HepG2 (cell line): ENCODE measurements around the gene GLDC. TPM values are rescaled to one million over a fixed set of nuclear protein-coding genes. Genes with fewer than 3 reads are reported as not detected.

Source experiments
- ATAC-seq: fragments of 200-7000 bp; cut with Tn5 transposase; 3 replicates; pipeline ENCODE4 v1.9.1; 2020; ENCODE audit warnings: mild to moderate bottlenecking, moderate library complexity
- BruUV-seq: library from RNA; stranded (reverse); fragments of 400-500 nt; replicated peaks from 2 replicates; lab custom pipeline; 2021; lab: Mats Ljungman, UMichigan
- CTCF ChIA-PET: fragments of 300-600 bp; formaldehyde crosslinking; extraction: SDS; loops from one replicate; lab custom pipeline; 2021; ENCODE audit warnings: low total read pairs, inconsistent platforms, low intra/inter-chr PET ratio; lab: Yijun Ruan, JAX
- POLR2A ChIA-PET: fragments of 350-600 bp; sonication (Branson Sonifier 250); formaldehyde crosslinking; loops from one replicate; lab custom pipeline; 2020; ENCODE audit warnings: antibody characterized with exemption, inconsistent platforms; lab: Yijun Ruan, JAX
- DNase-seq: peaks from one replicate; pipeline ENCODE4 v3.0.0-alpha.2; 2015; ENCODE audit warnings: low spot score
- FAIRE-seq: peaks from 3 replicates; lab custom pipeline; 2011; peaks lifted over from hg19 to GRCh38; lab: Jason Lieb, UNC
- H2AFZ ChIP-seq: one replicate; pipeline ENCODE4 v1.6.1; 2011; ENCODE audit warnings: low read length, inconsistent platforms
- H3K27ac ChIP-seq: fragments of 300-600 bp; 3 replicates; pipeline ENCODE4 v1.8.0; 2011; ENCODE audit warnings: mixed run types, mild to moderate bottlenecking, mixed read lengths, low read length, inconsistent platforms; ENCODE audit not compliant: insufficient read depth; ENCODE audit errors: extremely low read length
- H3K27me3 ChIP-seq, 2 experiments: fragments of 200-600 bp in 1 of 2; 2 replicates in 1 of 2; 3 replicates in 1 of 2; pipeline versions ENCODE4 v1.6.0 to v1.8.0; 2011; ENCODE audit warnings: low read length in 2 of 2, mild to moderate bottlenecking in 2 of 2, moderate library complexity in 2 of 2, inconsistent platforms in 1 of 2; ENCODE audit not compliant: insufficient read depth in 2 of 2, control insufficient read depth in 1 of 2
- H3K36me3 ChIP-seq, 2 experiments: fragments of 200-600 bp in 1 of 2; replicated peaks in 1 of 2; 2 replicates in 1 of 2; 3 replicates in 1 of 2; pipeline versions ENCODE4 v1.5.1 to v1.8.0; 2011; ENCODE audit warnings: low read length in 2 of 2, inconsistent platforms in 1 of 2; ENCODE audit not compliant: insufficient read depth in 2 of 2, control insufficient read depth in 1 of 2
- H3K4me1 ChIP-seq: 2 replicates; pipeline ENCODE4 v1.5.1; 2012; ENCODE audit warnings: low read length, inconsistent platforms; ENCODE audit not compliant: insufficient read depth
- H3K4me2 ChIP-seq: 2 replicates; pipeline ENCODE4 v1.6.0; 2011; ENCODE audit warnings: low read depth, low read length, inconsistent platforms
- H3K4me3 ChIP-seq, 3 experiments: fragments of 200-600 bp in 1 of 3; sonication (generic), shearing (Covaris generic) in 1 of 3; replicated peaks in 1 of 3; 2 replicates each; pipeline ENCODE4 v1.5.1; 2011 to 2016; ENCODE audit warnings: low read length in 3 of 3, inconsistent platforms in 2 of 3, low read depth in 2 of 3, mild to moderate bottlenecking in 2 of 3, control low read depth in 1 of 3, mixed read lengths in 1 of 3; ENCODE audit not compliant: insufficient read depth in 1 of 3
- H3K79me2 ChIP-seq: one replicate; pipeline ENCODE4 v1.6.1; 2011; ENCODE audit warnings: low read length, inconsistent platforms; ENCODE audit not compliant: insufficient read depth
- H3K9ac ChIP-seq: 2 replicates; pipeline ENCODE4 v1.6.0; 2011; ENCODE audit warnings: mild to moderate bottlenecking, low read depth, low read length, inconsistent platforms; ENCODE audit not compliant: insufficient read depth
- H3K9me3 ChIP-seq: 2 replicates; pipeline ENCODE4 v1.5.1; 2012; ENCODE audit warnings: mild to moderate bottlenecking, low read length
- H4K20me1 ChIP-seq: 2 replicates; pipeline ENCODE4 v1.6.0; 2011; ENCODE audit warnings: inconsistent platforms, mild to moderate bottlenecking, low read length, moderate library complexity; ENCODE audit not compliant: insufficient read depth
- GABPA ChIP-seq, 2 experiments: IDR thresholded peaks; 2 replicates each; pipeline ENCODE4 v1.6.1; 2011 to 2016; ENCODE audit warnings: low read depth in 2 of 2, low read length in 1 of 2, missing biosample characterization in 1 of 2, missing genetic modification characterization in 1 of 2
- MIXL1 ChIP-seq: IDR thresholded peaks from 2 replicates; pipeline ENCODE4 v1.6.1; 2016
- NPAS2 ChIP-seq: sonication (generic); formaldehyde crosslinking; IDR thresholded peaks from 2 replicates; pipeline ENCODE4 v1.8.0; 2022; ENCODE audit warnings: mild to moderate bottlenecking, missing genetic modification reagents, borderline replicate concordance
- SOX5 ChIP-seq: IDR thresholded peaks from 2 replicates; pipeline ENCODE4 v1.6.1; 2016; ENCODE audit warnings: borderline replicate concordance
- ZBTB8A ChIP-seq: sonication (generic); formaldehyde crosslinking; IDR thresholded peaks from 2 replicates; pipeline ENCODE4 v1.4.0; 2020; ENCODE audit warnings: mild to moderate bottlenecking, low read depth, missing genetic modification reagents, borderline replicate concordance
- ZNF607 ChIP-seq: sonication (generic); formaldehyde crosslinking; IDR thresholded peaks from 2 replicates; pipeline ENCODE4 v1.5.1; 2020; ENCODE audit warnings: missing genetic modification reagents, mild to moderate bottlenecking, borderline replicate concordance
- whole genome bisulfite sequencing: methylation state at CpG from one replicate; pipeline ENCODE4 v1.1.6; 2017; ENCODE audit warnings: low lambda C conversion rate; 5-methylcytosine and 5-hydroxymethylcytosine counted together
- in situ Hi-C: cut with HindIII; loops from 2 replicates; pipeline ENCODE4 v1.10.0; 2017; ENCODE audit warnings: low pct_unique_long_range_greater_than_20kb; ENCODE audit not compliant: extremely low pct_ligation_motif_present
- intact Hi-C: fragments of 100-400 bp; cut with micrococcal nuclease; formaldehyde crosslinking; loops from one replicate; pipeline ENCODE4 v1.10.0; 2022; ENCODE audit not compliant: unreplicated experiment
- polyA plus RNA-seq, 8 experiments: library from polyadenylated mRNA; depleted of rRNA in 3 of 8; stranded (reverse) in 7 of 8; unstranded in 1 of 8; fragments of >200 nt; fragmentation: Illumina TruSeq in 4 of 8; extraction: Trizol in 4 of 8; gene quantifications; 2 replicates each; pipeline versions ENCODE4 v1.2.1 to v1.2.3, GENCODE V29; 2011 to 2016; ENCODE audit warnings: low read depth in 4 of 8, missing spikeins in 1 of 8, mixed read lengths in 1 of 8; ENCODE audit not compliant: insufficient read depth in 1 of 8
- total RNA-seq, 5 experiments: library from RNA; depleted of rRNA; stranded (reverse); fragments of >200 nt; fragmentation: Illumina TruSeq; extraction: Trizol; gene quantifications; 2 replicates each; pipeline ENCODE4 v1.2.3, GENCODE V29; 2016; ENCODE audit warnings: low read depth in 1 of 5
- TF ChIP-seq, protein P1 (sequence below): sonication (generic); formaldehyde crosslinking; IDR thresholded peaks from 2 replicates; pipeline ENCODE4 v1.8.1; 2023; ENCODE audit warnings: mild to moderate bottlenecking, moderate library complexity, missing genetic modification reagents
- TF ChIP-seq, protein P2 (sequence below): sonication (generic); formaldehyde crosslinking; IDR thresholded peaks from 2 replicates; pipeline ENCODE4 v1.5.1; 2020; ENCODE audit warnings: missing genetic modification reagents, mild to moderate bottlenecking, borderline replicate concordance

GLDC gene
- total and polyA plus RNA-seq, 2 of the 13 experiments (the other 11 are each of a cell fraction or from before 2014, with no cell fraction given): 59.3 to 115 TPM

DNA sequence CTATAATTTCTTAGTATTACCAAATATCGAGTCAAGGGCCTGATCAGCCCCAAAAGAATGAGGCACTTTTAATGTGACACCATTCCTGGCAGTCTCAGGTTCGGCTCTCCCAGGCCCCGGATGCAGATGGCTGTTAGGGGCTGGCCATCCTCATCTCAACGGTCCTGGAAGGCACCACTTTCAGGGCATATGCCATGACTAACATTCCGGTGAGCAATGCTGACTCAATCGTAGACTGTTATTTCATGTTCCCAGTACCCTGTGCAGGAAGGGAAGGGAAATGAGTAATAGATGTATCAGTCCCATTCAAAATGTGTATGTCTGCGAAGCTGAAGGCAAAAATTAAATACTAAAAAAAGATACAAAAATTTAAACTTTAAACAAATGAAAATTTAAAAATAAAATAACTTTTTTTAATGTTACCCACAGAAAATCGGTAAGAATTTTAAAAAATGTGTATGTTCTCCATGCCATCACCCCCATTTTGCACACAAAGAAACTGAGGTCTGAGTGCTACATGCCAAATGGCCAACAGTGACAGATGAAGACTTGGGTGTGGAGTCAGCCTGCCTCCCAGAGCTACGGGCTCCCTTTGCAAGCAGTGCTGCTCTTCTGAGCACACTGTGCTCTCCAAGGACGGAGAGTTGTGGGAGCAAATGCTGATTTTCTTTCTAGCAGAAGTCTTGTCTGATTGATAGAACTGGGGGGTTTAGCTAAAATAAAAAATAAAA lies 79.0 kb downstream of the GLDC start:
- Histone ChIP-seq H2AFZ (no peak overlapping the region), H3K27me3 (no peaks in the 10 kb centered on the region), H3K9ac (no peak overlapping the region), H3K9me3 (no peaks in the 10 kb centered on the region), H3K4me3 (no peak overlapping the region), H3K36me3 (peaks cover 17 to 40% of the 10 kb centered on the region in 2 experiments), H3K4me1 (no peaks in the 10 kb centered on the region), H3K79me2 (no peaks in the 10 kb centered on the region), H3K4me2 (no peak overlapping the region), H3K27ac (no peak overlapping the region), H4K20me1 (no peaks in the 10 kb centered on the region)
- FAIRE-seq (no peak), DNase-seq (no peak), ATAC-seq (no peak)
- intact Hi-C loops: no loop called here
- in situ Hi-C loops: loop anchor here (5.0 kb wide), 1 partner anchor 214 kb away; no protein-coding TSS in a partner anchor
- POLR2A ChIA-PET: no interaction called here
- TF ChIP-seq GABPA (IDR thresholded peaks at IDR 0.05; ENCODE audit: low read depth, low read length) (no peak), GABPA (CRISPR knock-in tag; IDR thresholded peaks at IDR 0.05; ENCODE audit: low read depth) (no peak), ZBTB8A (no peak), NPAS2 (CRISPR knock-in tag) (no peak), MIXL1 (CRISPR knock-in tag) (no peak), ZNF607 (CRISPR knock-in tag) (no peak), SOX5 (CRISPR knock-in tag) (no peak)
- TF ChIP-seq, protein P1, sequence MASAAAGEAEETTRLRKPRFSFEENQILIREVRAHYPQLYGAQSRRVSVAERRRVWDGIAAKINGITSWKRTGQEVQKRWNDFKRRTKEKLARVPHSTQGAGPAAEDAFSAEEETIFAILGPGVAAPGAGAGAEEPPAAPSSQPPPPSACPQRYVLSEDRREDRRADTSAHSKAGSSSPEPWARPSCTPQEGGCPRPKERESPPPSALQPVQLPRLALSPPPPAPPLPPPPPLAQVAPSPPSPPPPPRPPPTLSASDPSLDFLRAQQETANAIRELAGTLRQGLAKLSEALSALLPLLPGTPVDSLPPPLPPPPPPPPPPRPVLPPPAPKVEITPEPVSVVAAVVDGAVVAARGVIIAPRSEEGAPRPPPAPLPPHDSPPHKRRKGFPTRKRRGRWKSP (CRISPR knock-in tag): no peak
- TF ChIP-seq, protein P2, sequence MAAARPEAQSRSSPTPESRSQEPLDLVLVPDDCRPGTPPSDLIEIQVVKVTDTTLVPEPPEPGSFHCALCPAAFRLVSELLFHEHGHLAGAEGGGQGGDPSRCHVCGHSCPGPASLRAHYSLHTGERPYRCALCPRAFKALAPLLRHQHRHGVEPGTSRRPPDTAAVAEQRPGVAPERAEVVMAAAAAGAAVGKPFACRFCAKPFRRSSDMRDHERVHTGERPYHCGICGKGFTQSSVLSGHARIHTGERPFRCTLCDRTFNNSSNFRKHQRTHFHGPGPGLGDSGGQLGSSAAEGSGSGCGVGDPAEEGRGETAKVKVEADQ (CRISPR knock-in tag): no peak
- no TSS peak for BruUV-seq
- CTCF ChIA-PET: no interaction called here
- 92% methylated on average over 10 of the region's 10 CpGs for WGBS
